HG03066 (cell line): Measurements from ENCODE around the gene STAB1.
"Not testable (repeated sequence)": the region's sequence is repeated elsewhere in the genome, so short reads cannot be mapped to it uniquely, and the experiment has no call there.

Experiments
- ATAC-seq: cut with Tn5 transposase; IDR thresholded peaks from one replicate; pipeline ENCODE4 v1.9.1; 2021; ENCODE audit warnings: low read depth; ENCODE audit not compliant: unreplicated experiment

Gene STAB1

DNA sequence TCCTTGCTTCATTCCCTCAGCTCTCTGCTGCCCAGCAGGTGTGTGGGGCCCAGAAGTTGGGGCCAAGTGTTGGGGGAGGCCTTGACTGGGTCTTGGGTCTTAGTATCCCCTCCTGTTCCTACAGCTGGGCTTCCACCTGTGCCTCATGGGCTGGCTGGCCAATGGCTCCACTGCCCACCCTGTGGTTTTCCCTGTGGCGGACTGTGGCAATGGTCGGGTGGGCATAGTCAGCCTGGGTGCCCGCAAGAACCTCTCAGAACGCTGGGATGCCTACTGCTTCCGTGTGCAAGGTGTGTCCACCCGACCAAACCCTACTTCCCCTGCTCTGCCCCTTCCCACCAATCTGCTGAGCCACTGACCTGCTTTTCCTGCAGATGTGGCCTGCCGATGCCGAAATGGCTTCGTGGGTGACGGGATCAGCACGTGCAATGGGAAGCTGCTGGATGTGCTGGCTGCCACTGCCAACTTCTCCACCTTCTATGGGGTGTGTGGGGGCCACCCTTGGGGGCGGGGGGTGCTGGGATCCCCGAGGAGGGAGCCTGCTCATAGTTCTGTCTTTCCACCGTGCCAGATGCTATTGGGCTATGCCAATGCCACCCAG is 27.6 kb downstream of the STAB1 start:
- no peak for ATAC-seq

DNA sequence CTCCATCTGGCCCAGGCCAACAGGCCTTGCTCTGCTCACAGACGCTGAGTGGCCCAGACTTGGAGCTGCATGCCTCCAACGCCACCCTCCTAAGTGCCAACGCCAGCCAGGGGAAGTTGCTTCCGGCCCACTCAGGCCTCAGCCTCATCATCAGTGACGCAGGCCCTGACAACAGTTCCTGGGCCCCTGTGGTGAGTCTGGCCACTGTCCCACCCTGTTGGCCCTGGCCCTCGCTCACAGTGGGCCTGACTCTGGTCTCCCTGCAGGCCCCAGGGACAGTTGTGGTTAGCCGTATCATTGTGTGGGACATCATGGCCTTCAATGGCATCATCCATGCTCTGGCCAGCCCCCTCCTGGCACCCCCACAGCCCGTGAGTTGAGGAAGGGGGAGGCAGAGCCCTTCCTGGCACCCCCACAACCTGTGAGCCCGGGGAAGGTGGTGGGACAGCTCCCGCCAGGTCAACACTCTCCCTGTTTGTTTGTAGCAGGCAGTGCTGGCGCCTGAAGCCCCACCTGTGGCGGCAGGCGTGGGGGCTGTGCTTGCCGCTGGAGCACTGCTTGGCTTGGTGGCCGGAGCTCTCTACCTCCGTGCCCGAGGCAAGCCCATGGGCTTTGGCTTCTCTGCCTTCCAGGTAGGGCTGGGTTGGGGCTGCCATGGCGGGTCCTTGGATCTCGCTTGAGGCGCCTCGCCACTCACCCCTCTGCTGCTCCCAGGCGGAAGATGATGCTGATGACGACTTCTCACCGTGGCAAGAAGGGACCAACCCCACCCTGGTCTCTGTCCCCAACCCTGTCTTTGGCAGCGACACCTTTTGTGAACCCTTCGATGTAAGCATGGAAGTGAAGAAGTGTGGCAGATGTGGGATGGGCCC is 28.5 kb downstream of the STAB1 start:
- no peak for ATAC-seq

DNA sequence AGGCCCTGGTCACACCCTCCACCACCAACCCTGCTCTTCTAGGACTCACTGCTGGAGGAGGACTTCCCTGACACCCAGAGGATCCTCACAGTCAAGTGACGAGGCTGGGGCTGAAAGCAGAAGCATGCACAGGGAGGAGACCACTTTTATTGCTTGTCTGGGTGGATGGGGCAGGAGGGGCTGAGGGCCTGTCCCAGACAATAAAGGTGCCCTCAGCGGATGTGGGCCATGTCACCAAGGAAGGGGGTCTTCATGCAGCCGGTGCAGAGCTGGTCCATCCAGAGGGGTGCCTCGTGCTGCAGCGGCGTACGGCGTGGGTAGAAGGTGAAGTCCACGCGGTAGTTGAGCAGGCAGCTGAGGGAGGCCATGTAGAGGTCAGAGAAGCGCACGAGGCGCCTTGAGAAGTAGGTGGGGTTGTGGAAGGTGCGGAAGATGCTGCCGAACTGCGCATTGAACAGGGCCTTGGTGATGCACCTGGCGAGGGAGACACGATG is 29.2 kb downstream of the STAB1 start:
- no peak for ATAC-seq

DNA sequence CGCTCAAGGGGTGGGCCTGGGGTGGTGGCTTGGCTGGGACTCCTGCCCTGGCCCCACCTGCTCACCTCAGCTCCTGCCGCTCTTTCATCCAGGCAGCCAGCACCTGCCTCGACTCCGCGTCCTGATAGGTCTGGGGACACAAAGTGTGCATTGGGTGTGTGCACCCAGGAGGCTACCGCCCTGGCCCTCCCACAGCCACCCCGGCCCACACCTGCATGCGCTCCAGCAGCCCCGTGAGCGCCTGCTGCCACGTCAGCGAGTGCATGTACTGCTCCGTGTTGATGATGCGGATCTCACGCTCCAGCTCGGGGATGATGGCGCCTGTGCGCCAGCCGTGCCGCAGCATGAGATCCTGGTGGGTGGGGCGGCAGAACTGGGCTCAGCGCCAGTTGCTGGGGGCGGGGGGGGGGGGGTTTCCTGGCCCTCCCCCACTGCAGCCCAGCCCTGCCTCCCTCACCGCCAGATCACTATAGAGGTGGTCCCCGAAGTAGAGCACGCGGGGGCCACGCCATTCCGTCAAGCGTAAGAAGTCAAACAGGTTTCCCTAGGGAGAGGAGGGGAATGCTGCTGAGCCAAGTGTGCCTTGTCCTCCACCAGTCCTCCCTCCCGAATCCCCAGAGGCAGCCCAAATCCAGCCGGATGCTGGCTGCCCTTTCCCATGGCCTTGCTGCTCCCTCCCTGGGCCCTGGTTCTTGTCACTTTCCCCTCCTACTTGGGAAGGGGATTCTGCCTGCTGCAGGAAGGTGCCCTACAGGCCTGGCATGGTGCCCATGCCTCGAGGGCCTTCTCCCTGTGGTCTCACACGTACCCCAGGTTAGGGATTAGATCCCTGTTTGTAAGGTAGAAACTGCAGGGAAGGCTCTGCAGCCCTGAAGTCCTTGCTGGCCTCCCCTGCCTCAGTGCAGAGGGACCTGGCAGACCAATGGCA is 29.9 kb downstream of the STAB1 start:
- ATAC-seq: no peak

DNA sequence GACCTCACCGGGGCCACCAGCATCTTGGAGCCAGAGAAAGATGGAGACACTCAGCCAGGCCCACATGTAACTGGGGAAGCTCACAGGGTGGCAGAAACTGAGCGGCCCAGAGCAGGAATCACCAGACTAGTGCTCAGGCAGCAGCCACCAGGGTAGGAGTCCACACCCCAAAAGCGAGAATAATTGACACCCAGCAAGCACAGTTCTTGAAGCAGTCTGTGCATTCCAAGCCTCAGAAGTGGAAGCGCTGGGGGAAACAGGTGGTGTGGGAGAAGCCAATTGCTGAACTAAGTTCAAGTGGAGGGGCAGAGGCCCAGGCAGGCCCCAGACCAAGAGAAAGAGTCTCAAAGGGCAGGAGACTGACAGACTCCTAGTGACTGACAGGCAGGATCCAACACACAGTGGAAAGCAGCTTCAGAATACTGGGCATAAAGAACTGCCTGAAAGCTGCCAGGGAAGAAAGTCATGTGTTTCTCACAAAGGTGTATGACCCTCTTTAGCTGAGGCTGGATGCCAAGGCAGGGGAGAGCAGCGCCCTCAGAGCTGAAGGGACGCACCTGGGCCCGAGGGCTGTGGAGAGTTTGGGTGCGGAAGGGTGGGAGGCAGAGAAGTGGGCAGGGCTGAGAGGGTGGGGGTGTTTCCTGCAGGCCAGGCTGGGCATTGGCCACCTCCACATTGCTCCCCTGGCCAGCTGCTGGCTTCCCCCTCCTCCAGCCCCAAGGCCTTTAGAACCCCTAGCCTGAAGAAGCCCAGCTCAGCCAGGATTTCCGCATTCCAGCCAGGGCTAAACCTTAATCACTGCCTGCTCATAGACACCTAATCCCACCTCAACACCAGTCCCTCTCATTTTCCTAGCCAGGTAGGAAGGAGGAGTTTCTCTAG is 30.8 kb downstream of the STAB1 start:
- no peak for ATAC-seq

DNA sequence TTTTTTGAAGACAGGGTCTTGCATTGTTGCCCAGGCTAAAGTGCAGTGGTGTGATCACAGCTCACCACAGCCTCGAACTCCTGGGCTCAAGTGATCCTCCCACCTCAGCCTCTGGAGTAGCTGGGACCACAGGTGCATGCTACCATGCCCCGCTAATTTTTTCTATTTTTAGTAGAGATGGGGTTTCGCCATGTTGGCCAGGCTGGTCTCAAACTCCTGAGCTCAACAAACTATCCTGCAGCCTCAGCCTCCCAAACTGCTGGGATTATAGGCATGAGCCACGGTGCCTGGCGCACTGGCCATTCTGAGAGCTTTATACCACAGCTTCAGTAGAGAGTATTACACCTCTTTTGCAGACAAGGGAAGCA is 31.5 kb downstream of the STAB1 start:
- ATAC-seq: not testable (repeated sequence)

DNA sequence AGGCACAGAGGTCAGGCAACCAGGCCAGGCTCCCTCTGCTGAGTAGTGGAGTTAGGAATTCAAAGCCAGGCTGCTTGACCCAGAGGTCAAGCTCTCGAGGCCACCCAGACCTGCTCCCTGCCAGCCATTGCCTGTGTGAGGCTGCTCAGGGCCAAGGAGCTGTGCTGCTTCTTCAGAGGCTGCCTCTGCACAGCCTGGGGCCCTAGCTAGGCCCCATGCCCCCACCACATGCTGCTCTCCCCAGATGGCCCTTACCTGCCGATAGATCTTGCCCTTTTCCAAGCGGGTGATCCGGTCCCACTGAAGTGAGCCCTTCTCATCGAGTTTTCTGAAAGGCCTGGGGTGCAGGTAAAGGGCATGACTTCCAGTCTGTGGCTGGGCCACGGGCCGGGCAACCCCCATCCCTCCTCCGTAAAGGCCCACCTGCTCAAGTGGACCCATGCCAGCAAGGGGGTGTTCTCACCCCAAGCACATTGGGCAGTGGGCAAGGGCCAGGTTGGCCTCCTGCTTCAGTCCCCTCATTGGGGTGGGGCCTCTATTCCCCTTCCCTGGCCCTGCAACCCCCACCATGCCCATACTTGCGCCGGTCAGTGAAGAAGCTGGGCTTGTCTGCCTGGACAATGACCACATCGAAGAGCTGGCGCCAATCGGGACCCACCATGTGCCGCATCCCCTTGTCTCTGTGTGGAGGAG is 32.0 kb downstream of the STAB1 start:
- no peak for ATAC-seq

DNA sequence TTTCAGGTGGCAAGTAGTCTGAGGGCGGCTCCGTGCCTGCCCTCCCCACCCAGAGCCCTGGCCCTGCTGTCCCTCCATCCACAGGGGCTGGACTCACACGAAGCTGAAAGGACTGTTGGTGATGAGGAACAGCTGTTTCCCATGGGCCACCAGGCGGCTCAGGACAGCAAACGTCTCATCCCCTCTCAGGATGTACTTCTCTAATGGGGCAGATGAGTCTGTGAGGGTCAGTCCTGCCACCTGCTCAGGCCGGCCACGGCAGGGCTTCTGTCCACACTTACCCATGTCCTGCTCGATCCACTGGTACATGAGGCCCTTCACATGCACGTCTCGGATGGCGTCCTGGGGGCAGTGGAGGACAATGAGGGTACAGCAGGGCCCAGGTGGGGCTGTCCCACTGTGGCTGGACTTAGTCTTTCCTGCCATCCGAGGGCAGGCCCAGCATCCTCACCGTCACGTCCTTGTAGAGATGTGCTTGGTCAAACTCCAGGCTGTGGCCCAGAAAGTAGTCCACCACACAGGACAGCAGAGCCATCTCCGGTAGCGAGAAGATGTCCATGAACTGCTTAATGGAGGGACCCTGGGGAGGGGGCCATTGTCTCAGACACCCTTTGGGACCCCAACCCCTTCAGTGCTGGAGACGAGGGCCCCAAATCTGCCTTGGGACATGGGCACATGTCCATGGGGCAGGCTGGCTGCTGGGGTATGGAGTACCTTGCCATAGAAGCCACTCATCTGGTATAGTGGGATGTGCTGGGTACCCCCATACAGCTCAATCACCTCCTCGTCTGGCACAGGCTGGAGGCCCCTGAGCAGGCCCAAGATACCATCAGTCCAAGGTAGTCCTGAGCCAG is 32.8 kb downstream of the STAB1 start:
- ATAC-seq: no peak

DNA sequence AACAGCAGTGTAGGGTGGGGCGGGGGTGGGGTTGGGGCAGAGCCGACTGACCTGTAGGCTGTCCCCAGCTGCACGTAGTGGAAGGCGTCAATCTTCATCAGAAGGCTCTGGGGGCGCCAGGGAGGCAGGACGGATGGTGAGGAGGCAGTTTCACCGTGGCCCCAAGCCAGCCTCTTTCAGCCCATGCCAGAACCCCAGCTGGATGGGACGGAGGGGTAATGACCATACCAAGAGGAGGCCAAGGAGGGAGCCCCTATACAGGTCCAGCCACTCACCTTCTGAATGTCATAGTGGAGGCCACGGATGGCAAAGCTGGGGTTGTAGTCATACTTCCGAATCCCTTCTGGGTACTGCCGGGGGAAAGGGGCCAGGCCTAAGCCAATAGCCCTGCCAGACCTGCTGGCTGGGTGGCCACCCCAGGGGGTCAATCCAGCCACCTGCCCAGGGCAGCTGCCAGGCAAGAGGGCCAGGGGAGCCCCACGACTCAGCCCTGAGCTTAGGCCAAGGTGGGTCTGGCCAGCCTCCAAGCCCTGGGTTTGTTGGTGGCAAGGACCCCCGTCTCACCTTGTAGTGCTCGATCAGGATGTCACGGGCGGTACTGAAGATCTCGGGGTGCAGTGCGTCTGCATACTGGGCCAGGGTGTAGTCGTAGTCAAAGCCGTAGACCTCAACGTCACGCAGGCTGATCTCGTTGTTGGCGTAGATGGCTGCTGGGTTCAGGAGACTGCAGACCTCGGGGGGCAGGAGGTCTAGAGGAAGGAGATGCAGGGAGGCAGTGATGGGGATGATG is 33.6 kb downstream of the STAB1 start:
- no peak for ATAC-seq

DNA sequence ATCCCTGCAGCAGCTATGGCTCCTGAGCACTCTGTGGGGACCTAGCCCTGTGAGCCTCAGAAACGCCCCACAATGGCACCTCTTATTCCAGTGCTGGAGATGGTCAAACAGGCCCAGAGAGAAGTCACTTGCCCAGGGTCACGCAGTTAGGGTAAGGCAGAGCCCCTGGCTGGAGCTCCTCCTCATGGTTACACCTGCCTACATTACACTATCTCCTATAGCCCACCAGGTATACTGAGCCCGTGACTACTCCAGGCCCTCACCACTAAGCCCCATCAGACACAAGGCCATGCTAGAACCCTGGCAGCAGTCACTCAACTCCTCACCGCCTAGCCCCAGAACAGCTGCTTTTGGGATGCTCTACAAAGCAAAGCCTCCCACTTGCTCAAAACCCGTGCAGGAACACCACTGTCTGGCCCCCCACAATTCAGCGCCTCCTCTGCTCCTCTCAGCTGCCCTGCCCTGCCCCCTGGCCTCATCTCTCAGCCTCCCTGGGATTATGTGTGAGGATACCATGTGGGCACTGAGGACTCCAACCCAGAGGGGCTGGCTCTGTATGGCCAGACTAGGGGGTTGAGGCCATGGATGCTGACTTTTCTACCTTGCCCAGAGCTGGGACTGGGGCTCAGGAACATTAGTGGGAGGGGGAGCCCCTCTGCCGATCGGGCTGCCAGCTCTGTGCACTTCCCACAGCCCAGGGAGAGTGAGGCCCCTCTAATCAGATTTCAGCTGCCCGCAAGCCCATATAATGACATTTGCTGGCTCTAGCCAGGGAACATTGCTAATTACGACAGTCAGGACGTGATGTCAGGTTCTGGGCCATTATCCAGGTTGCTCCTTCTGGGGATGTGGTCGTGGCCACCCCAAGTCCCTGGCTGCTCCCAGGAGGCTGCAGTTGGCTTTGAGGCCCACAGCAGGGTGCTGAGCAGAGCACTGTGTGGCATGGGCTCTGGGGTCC is 34.5 kb downstream of the STAB1 start:
- ATAC-seq: no peak

DNA sequence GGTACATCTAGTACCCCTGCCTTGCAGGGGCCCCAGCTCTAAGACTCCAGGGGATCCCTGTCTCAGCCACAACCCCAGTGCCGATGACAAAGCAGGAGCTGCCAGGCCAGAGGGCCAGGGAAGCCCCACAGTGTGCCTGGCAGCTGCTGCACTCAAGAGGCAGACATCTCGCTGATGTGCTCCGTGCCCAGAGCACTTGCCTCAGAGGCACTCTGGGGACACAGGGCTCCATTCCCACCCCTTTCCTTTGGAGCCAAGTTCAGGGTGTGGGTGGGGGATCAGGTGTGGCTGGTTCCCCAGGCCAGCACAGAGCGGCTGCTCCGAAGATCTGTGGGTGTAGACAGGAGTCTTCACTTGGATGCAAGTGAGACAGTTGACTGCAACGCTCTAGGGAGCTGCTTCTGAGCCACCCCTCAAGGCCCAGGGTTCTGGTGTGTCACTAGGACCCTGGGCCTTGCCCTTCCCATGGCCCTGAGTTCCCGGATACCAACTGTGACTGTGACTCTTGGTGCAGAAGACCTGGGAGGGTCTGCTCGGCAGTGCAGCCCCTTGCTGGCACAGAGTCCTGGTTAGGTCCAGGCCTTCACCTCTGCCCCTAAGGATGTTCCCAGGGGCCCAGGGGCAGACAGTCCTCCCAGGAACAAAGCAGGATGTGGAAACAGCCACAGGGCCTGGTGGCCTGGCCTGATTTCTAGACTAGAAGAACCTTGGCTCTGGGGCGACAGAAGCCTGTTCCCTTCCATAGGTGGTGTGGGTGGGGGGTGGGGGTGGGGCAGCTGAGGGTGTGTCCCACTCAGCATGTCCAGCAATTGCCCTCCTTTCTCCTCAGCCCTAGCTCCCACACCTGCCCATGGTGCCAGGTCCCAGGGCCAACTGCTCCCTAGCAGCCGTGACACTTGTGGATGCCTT is 36.0 kb downstream of the STAB1 start:
- ATAC-seq: no peak

DNA sequence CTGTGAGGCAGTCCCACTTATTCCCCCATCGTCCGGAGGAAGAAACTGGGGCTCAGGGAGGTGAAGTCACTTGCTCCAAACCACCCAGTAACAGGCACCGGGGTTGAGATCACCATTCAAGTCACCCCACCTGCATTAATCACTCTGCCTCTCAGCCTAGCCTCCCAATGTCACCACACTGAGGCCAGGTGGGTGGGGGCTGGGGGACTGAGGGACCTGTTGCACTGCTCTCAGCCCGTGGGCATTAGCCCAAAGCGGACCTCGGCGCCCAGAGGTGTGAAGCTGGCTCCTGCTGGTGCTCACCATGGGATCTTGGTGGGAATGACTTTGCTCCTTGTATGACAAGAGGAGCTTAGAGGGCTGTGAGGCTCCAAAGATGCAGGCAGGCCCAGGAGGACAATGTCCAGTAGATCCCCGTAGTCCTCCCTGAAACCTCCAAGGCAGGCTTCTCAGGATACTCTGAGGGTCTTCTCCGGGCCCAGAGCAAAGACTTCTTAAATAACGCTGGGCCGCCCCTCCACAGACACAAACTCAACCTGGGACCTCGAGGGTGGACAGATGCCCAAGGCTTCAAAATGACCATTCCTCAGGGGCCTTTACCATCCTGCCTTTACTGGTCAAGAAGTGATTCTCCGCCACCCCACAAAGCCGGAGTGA is 36.9 kb downstream of the STAB1 start:
- ATAC-seq: no peak

DNA sequence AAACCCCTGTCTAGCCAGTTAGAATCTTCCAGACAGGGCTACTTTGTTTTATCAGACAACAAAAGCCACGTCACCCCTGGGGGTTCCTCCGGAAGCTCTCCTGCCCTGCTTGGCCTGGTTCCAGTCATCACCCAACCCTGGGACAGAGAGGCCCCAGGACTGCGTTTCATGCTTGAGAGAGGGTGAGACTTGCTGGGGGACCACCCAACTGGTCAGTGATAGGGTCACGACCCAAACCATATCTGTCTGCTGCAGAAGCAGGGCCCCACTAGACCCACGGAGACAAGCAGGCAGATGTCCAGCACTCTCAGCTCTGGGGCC is 37.3 kb downstream of the STAB1 start:
- ATAC-seq: no peak

DNA sequence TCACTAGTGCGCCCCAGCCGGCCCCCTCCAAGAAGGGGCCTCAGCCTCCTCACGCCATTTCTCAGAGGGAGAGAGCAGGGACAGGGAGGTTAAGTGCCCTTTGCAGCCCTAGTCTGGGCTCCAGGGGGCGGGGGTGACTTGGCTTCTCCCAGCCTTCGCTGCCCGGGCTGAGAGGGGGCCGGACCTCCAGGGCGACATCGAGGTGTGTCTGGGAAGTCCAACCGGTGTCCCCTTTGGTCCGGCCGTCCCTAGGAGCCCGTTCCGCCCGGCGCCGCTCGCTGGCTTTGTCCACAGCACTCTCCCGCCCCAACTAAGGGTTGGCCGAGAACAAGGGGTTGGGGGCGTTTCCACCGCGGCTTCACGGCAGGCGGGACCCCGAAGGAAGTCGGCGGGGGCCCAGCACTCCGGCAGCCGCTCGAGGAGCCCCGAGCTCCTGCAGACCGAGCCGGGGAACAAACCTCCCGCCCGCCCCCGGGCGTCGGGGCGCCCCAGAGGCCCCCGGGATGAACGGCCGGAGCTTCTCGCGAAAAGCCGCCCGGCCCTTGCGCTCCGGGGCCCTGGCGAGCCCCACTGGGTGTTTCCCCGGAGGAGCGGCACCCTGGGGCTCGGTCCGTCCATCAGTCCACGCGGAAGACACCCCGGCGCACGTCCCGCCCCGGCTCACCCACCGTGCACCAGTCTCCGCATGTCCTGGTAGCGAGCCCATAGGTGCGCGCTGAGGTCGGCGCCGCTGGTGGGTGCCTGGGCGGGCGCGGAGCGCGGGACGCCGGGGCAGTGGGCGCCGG is 37.9 kb downstream of the STAB1 start:
- ATAC-seq: no peak
